BJ (cell line): ENCODE results near the gene F12. TPM values are rescaled to one million over a fixed set of nuclear protein-coding genes. Genes with fewer than 3 reads are reported as not detected.

ENCODE experiments used
- CTCF ChIA-PET: fragments of 350-600 bp; formaldehyde crosslinking; extraction: SDS; loops from one replicate; lab custom pipeline; 2021; ENCODE audit warnings: antibody characterized with exemption, inconsistent platforms; lab: Yijun Ruan, JAX
- POLR2A ChIA-PET: fragments of 300-600 bp; sonication (Branson Sonifier 250); formaldehyde crosslinking; extraction: SDS; loops from one replicate; lab custom pipeline; 2021; ENCODE audit warnings: antibody characterized with exemption; lab: Charles Lee
- DNase-seq: peaks from one replicate; pipeline ENCODE4 v3.0.0-alpha.2; 2011; ENCODE audit warnings: low read depth
- H3K27me3 ChIP-seq: 2 replicates; pipeline ENCODE4 v1.6.0; 2011; ENCODE audit warnings: low read length; ENCODE audit not compliant: control insufficient read depth, insufficient read depth
- H3K36me3 ChIP-seq: 2 replicates; pipeline ENCODE4 v1.5.1; 2011; ENCODE audit warnings: low read length; ENCODE audit not compliant: control insufficient read depth, insufficient read depth
- H3K4me3 ChIP-seq: 2 replicates; pipeline ENCODE4 v1.5.1; 2011; ENCODE audit warnings: low read depth, mild to moderate bottlenecking, control low read depth, low read length
- polyA plus RNA-seq: library from polyadenylated mRNA; depleted of rRNA; stranded (reverse); fragments of >200 nt; gene quantifications from 2 replicates; pipeline ENCODE4 v1.2.3, GENCODE V29; 2011
- TF ChIP-seq, protein P1 (sequence below): IDR thresholded peaks from 2 replicates; pipeline ENCODE4 v1.5.1; 2011; ENCODE audit warnings: low read depth, mild to moderate bottlenecking, control low read depth, inconsistent platforms, low read length, moderate library complexity; ENCODE audit not compliant: insufficient read depth

F12 gene
- polyA plus RNA-seq, 1 experiment: 0.69 TPM

- POLR2A ChIA-PET: interaction anchor here (0.8 kb wide), 1 partner anchor 108 kb away, joined by 3 read pairs; no protein-coding TSS in a partner anchor
- CTCF ChIA-PET: interaction anchor here (0.9 to 9.6 kb wide), 28 partner anchors 8 to 304 kb away, joined by 3 to 217 read pairs (median 4); partner anchors contain the start of genes F12, GRK6, PDLIM7 and PFN3
- no peaks in the 10 kb centered on the region for H3K36me3 ChIP-seq
- TF ChIP-seq, protein P1, sequence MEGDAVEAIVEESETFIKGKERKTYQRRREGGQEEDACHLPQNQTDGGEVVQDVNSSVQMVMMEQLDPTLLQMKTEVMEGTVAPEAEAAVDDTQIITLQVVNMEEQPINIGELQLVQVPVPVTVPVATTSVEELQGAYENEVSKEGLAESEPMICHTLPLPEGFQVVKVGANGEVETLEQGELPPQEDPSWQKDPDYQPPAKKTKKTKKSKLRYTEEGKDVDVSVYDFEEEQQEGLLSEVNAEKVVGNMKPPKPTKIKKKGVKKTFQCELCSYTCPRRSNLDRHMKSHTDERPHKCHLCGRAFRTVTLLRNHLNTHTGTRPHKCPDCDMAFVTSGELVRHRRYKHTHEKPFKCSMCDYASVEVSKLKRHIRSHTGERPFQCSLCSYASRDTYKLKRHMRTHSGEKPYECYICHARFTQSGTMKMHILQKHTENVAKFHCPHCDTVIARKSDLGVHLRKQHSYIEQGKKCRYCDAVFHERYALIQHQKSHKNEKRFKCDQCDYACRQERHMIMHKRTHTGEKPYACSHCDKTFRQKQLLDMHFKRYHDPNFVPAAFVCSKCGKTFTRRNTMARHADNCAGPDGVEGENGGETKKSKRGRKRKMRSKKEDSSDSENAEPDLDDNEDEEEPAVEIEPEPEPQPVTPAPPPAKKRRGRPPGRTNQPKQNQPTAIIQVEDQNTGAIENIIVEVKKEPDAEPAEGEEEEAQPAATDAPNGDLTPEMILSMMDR: 0 out of 2 replicates have a peak, but pooled peaks have one; percentile 11
- DNase-seq: peak; percentile 86
- no peak overlapping the region for H3K4me3 ChIP-seq
- peaks cover 14% of the 10 kb centered on the region for H3K27me3 ChIP-seq
Observed at GRCh38 chr5:177389241-177390169, 19.9 kb downstream of the F12 start.

- no peak for DNase-seq
- TF ChIP-seq, protein P1: no peak
- H3K4me3 ChIP-seq: no peak overlapping the region
- H3K27me3 ChIP-seq: peaks cover 15% of the 10 kb centered on the region
- H3K36me3 ChIP-seq: no peaks in the 10 kb centered on the region
- CTCF ChIA-PET: interaction anchor here (1.1 to 9.6 kb wide), 12 partner anchors 11 to 276 kb away, joined by 3 to 217 read pairs (median 16); partner anchors contain the start of genes F12, PDLIM7, PFN3 and PRR7
- POLR2A ChIA-PET: no interaction called here
Observed at GRCh38 chr5:177388521-177389052, 20.8 kb downstream of the F12 start.

GRCh38 chr5:177387405-177387804, 22.0 kb downstream of the F12 start:
- TF ChIP-seq, protein P1: no peak
- H3K27me3 ChIP-seq: peaks cover 19% of the 10 kb centered on the region
- H3K4me3 ChIP-seq: no peak overlapping the region
- ChIA-PET CTCF (interaction anchor here (1.0 to 9.6 kb wide), 5 partner anchors 14 to 70 kb away, joined by 3 to 217 read pairs (median 3); partner anchors contain the start of gene PRR7), POLR2A (no interaction called here)
- no peaks in the 10 kb centered on the region for H3K36me3 ChIP-seq
- DNase-seq: no peak

GRCh38 chr5:177386542-177386941, 22.8 kb downstream of the F12 start:
- TF ChIP-seq, protein P1: no peak
- DNase-seq: no peak
- H3K36me3 ChIP-seq: no peaks in the 10 kb centered on the region
- peaks cover 23% of the 10 kb centered on the region for H3K27me3 ChIP-seq
- no peak overlapping the region for H3K4me3 ChIP-seq
- CTCF ChIA-PET: interaction anchor here (0.8 to 9.6 kb wide), 9 partner anchors 11 to 77 kb away, joined by 3 to 217 read pairs (median 3); partner anchors contain the start of gene PRR7
- POLR2A ChIA-PET: no interaction called here

GRCh38 chr5:177385720-177386119, 23.6 kb downstream of the F12 start:
- ChIA-PET CTCF (interaction anchor here (0.6 to 9.6 kb wide), 7 partner anchors 9 to 76 kb away, joined by 3 to 217 read pairs (median 4); partner anchors contain the start of gene PRR7), POLR2A (no interaction called here)
- Histone ChIP-seq H3K27me3 (peaks cover 25% of the 10 kb centered on the region), H3K4me3 (no peak overlapping the region), H3K36me3 (no peaks in the 10 kb centered on the region)
- TF ChIP-seq, protein P1: no peak
- no peak for DNase-seq
